GM12875 (cell line): ENCODE measurements around the gene KCNH1.

ENCODE experiments used
- H3K4me3 ChIP-seq: one replicate; pipeline ENCODE4 v1.5.1; 2011; ENCODE audit warnings: low read depth, low read length, control low read depth
- CTCF ChIP-seq: IDR thresholded peaks from 2 replicates; pipeline ENCODE4 v1.5.1; 2011; ENCODE audit warnings: low read depth, mild to moderate bottlenecking, control low read depth, inconsistent platforms, low read length, moderate library complexity, borderline replicate concordance; ENCODE audit not compliant: insufficient read depth

The KCNH1 gene

GRCh38 chr1:210779269-210779668 is 354.7 kb downstream of the KCNH1 start:
- no peak for TF ChIP-seq CTCF
- no peak overlapping the region for H3K4me3 ChIP-seq

- H3K4me3 ChIP-seq = no peak overlapping the region
- TF ChIP-seq CTCF = no peak
Measured at GRCh38 chr1:210777914-210778313, 356.0 kb downstream of the KCNH1 start.

DNA sequence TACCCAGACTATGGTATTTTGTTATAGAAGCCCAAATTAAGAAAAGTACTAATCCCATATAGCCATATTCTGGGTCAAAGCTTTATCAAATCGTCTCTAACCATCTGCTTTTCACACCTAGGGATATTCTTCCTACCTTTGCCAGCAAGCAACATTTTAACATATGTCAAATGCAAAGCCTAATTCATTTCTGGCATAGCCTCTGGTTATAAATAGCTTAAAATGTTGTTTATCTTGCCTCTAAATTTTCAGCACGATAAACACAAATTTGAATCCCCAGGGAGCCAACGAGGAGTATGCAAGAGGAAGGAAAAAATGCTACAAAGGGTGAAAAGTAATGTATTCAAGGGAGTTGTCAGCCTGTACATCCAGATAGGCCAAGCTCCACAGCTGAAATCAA is 357.2 kb downstream of the KCNH1 start:
- no peak overlapping the region for H3K4me3 ChIP-seq
- no peak for TF ChIP-seq CTCF

GRCh38 chr1:210775289-210775688 is 358.7 kb downstream of the KCNH1 start:
- no peak overlapping the region for H3K4me3 ChIP-seq
- TF ChIP-seq CTCF = no peak

DNA sequence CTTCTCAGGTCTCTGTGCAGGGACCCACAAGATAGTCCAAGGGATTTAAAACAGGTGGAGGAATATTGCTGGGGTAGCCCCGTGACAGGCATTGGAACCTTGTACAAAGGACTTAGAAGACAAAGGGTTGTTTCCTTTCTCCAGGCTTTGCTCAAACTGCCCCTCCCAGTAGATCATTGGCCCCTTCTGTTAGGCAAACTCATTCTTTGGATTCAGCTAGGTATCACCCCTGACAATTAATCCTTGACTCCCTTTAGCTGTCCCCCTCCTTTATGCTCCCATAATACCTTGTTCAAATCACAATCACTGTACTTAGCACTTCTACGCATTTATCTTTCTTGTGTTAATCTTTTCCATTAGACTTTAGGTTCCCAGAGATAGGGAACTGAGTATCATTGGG is 360.5 kb downstream of the KCNH1 start:
- TF ChIP-seq CTCF = no peak
- no peak overlapping the region for H3K4me3 ChIP-seq

DNA sequence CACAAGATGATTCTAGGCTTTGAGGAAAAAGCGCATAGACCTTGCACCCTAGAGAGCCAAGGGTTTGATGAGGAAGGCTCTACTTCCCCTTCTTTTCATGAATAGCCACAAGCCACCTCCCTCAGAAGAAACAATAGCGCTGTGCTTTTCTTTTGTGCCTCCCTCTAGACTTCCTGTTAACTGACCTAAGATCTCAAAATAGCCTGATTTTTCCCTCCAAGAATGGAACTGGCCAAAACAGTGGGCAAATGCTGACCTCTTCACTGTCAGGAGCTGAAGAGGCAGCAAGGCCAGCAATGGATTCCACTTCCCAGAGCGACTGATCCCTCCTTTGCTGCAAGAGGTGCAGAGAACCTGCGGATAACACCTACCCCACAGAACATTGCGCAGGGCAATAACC is 362.8 kb downstream of the KCNH1 start:
- H3K4me3 ChIP-seq = no peak overlapping the region
- TF ChIP-seq CTCF = no peak

- TF ChIP-seq CTCF = no peak
- H3K4me3 ChIP-seq = no peak overlapping the region
Measured at GRCh38 chr1:210770396-210770984, 363.5 kb downstream of the KCNH1 start.
